H1 (cell line): ENCODE results near the gene CAMTA1. TPM values are rescaled to one million over a fixed set of nuclear protein-coding genes. Genes with fewer than 3 reads are reported as not detected.

ENCODE experiments used
- CTCF ChIA-PET: fragments of 300-600 bp; sonication (Branson Sonifier 250); formaldehyde crosslinking; loops from one replicate; lab custom pipeline; 2021; ENCODE audit not compliant: partially characterized antibody; lab: Charles Lee
- POLR2A ChIA-PET: fragments of 300-600 bp; sonication (Branson Sonifier 250); formaldehyde crosslinking; loops from one replicate; lab custom pipeline; 2021; ENCODE audit warnings: inconsistent platforms; ENCODE audit not compliant: partially characterized antibody; lab: Charles Lee
- DNase-seq, 2 experiments: peaks; one replicate each; pipeline versions ENCODE4 v3.0.0 to v3.0.0-alpha.2; 2010 to 2022; ENCODE audit warnings: low spot score in 2 of 2, low read depth in 1 of 2, mixed read lengths in 1 of 2
- FAIRE-seq: peaks from 2 replicates; lab custom pipeline; 2011; peaks lifted over from hg19 to GRCh38; lab: Jason Lieb, UNC
- H2AFZ ChIP-seq: 2 replicates; pipeline ENCODE4 v1.8.1; 2012; ENCODE audit warnings: low read length, inconsistent platforms
- H2AK5ac ChIP-seq: 2 replicates; pipeline ENCODE4 v1.6.1; 2013; ENCODE audit warnings: low read depth, low read length
- H2BK120ac ChIP-seq: replicated peaks from 2 replicates; pipeline ENCODE3; 2013; ENCODE audit warnings: low read depth, low read length, inconsistent platforms
- H2BK12ac ChIP-seq: 2 replicates; pipeline ENCODE4 v1.6.1; 2013; ENCODE audit warnings: low read depth, low read length
- H2BK15ac ChIP-seq: 2 replicates; pipeline ENCODE4 v1.6.1; 2013; ENCODE audit warnings: low read length
- H2BK20ac ChIP-seq: 2 replicates; pipeline ENCODE4 v1.6.1; 2013; ENCODE audit warnings: low read length
- H2BK5ac ChIP-seq: 2 replicates; pipeline ENCODE4 v1.6.1; 2013; ENCODE audit warnings: low read depth, low read length
- H3K14ac ChIP-seq: 2 replicates; pipeline ENCODE4 v1.6.1; 2013; ENCODE audit warnings: inconsistent platforms; ENCODE audit not compliant: insufficient read length
- H3K18ac ChIP-seq: 2 replicates; pipeline ENCODE4 v1.6.1; 2013; ENCODE audit warnings: low read length; ENCODE audit errors: extremely low read depth
- H3K23ac ChIP-seq: 2 replicates; pipeline ENCODE4 v1.6.1; 2013; ENCODE audit warnings: inconsistent platforms; ENCODE audit not compliant: insufficient read length
- H3K23me2 ChIP-seq: 2 replicates; pipeline ENCODE4 v1.6.1; 2013; ENCODE audit warnings: low read depth, low read length
- H3K27ac ChIP-seq: 2 replicates; pipeline ENCODE4 v1.6.1; 2011; ENCODE audit warnings: low read depth, low read length, inconsistent platforms
- H3K27me3 ChIP-seq, 4 experiments: replicated peaks in 1 of 4; 1 replicate in 1 of 4; 2 replicates in 3 of 4; pipeline versions ENCODE4 v1.6.1 to v1.8.1; 2011 to 2013; ENCODE audit warnings: low read length in 3 of 4, mild to moderate bottlenecking in 3 of 4, inconsistent platforms in 2 of 4, mixed read lengths in 2 of 4, moderate library complexity in 1 of 4; ENCODE audit not compliant: control insufficient read depth in 3 of 4, insufficient read depth in 3 of 4; ENCODE audit errors: extremely low read depth in 1 of 4
- H3K36me3 ChIP-seq, 4 experiments: 2 replicates each; pipeline versions ENCODE4 v1.6.1 to v1.8.1; 2011 to 2013; ENCODE audit warnings: mild to moderate bottlenecking in 4 of 4, low read length in 3 of 4, moderate library complexity in 2 of 4, control low read depth in 1 of 4, inconsistent platforms in 1 of 4; ENCODE audit not compliant: insufficient read depth in 4 of 4, control insufficient read depth in 2 of 4
- H3K4ac ChIP-seq: replicated peaks from 2 replicates; pipeline ENCODE3; 2013; ENCODE audit warnings: low read length, low read depth, mixed read lengths, inconsistent platforms; ENCODE audit not compliant: insufficient read length
- H3K4me1 ChIP-seq, 4 experiments: replicated peaks in 1 of 4; 1 replicate in 1 of 4; 2 replicates in 3 of 4; pipeline versions ENCODE4 v1.6.1 to v1.8.1; 2011 to 2013; ENCODE audit warnings: low read length in 3 of 4, inconsistent platforms in 2 of 4, mixed read lengths in 1 of 4; ENCODE audit not compliant: insufficient read depth in 4 of 4, control insufficient read depth in 3 of 4
- H3K4me2 ChIP-seq, 2 experiments: 2 replicates each; pipeline versions ENCODE4 v1.6.1 to v1.8.1; 2011 to 2013; ENCODE audit warnings: low read depth in 2 of 2, low read length in 2 of 2, control low read depth in 1 of 2, inconsistent platforms in 1 of 2, mild to moderate bottlenecking in 1 of 2; ENCODE audit not compliant: insufficient read depth in 1 of 2
- H3K4me3 ChIP-seq, 4 experiments: fragments of 200-600, 300-600 bp in 1 of 4; sonication (generic), shearing (Covaris generic), sonication (Bioruptor Twin) in 1 of 4; 2 replicates each; pipeline versions ENCODE4 v1.5.1 to v1.8.1; 2011 to 2016; ENCODE audit warnings: low read length in 4 of 4, low read depth in 3 of 4, control low read depth in 2 of 4, inconsistent platforms in 2 of 4, mild to moderate bottlenecking in 2 of 4, mixed read lengths in 1 of 4, moderate library complexity in 1 of 4; ENCODE audit not compliant: insufficient read depth in 2 of 4; ENCODE audit errors: extremely low read depth in 1 of 4
- H3K56ac ChIP-seq: replicated peaks from 2 replicates; pipeline ENCODE3; 2013; ENCODE audit warnings: low read depth, mild to moderate bottlenecking, mixed read lengths, low read length, inconsistent platforms; ENCODE audit not compliant: insufficient read length
- H3K79me1 ChIP-seq: 2 replicates; pipeline ENCODE4 v1.6.1; 2013; ENCODE audit warnings: low read depth, low read length, control low read depth
- H3K79me2 ChIP-seq, 2 experiments: 2 replicates each; pipeline versions ENCODE4 v1.6.1 to v1.8.1; 2012 to 2013; ENCODE audit warnings: low read length in 2 of 2, mild to moderate bottlenecking in 2 of 2, inconsistent platforms in 1 of 2; ENCODE audit not compliant: insufficient read depth in 2 of 2, control insufficient read depth in 1 of 2
- H3K9ac ChIP-seq, 4 experiments: replicated peaks in 1 of 4; 1 replicate in 1 of 4; 2 replicates in 3 of 4; pipeline versions ENCODE4 v1.6.1 to v1.8.1; 2011 to 2013; ENCODE audit warnings: low read depth in 3 of 4, low read length in 3 of 4, control low read depth in 2 of 4, mild to moderate bottlenecking in 2 of 4, moderate library complexity in 2 of 4, inconsistent platforms in 1 of 4; ENCODE audit errors: extremely low read depth in 1 of 4
- H3K9me3 ChIP-seq, 2 experiments: 2 replicates each; pipeline versions ENCODE4 v1.6.1 to v1.8.1; 2012 to 2013; ENCODE audit warnings: mild to moderate bottlenecking in 2 of 2, moderate library complexity in 2 of 2, control low read depth in 1 of 2, inconsistent platforms in 1 of 2, low read depth in 1 of 2, low read length in 1 of 2, mixed read lengths in 1 of 2; ENCODE audit not compliant: insufficient read depth in 2 of 2
- H4K20me1 ChIP-seq, 2 experiments: replicated peaks in 1 of 2; 2 replicates each; pipeline versions ENCODE3 to v1.8.1; 2011 to 2013; ENCODE audit warnings: inconsistent platforms in 2 of 2, low read length in 2 of 2, mild to moderate bottlenecking in 1 of 2; ENCODE audit not compliant: insufficient read depth in 2 of 2, control insufficient read depth in 1 of 2
- H4K5ac ChIP-seq: 2 replicates; pipeline ENCODE4 v1.6.1; 2013; ENCODE audit warnings: low read length, low read depth, mixed read lengths, inconsistent platforms; ENCODE audit not compliant: insufficient read length
- H4K8ac ChIP-seq: 2 replicates; pipeline ENCODE4 v1.8.0; 2013; ENCODE audit warnings: mild to moderate bottlenecking, moderate library complexity, low read length, inconsistent platforms; ENCODE audit not compliant: insufficient read depth; ENCODE audit errors: extremely low read depth
- H4K91ac ChIP-seq: replicated peaks from 2 replicates; pipeline ENCODE3; 2013; ENCODE audit warnings: low read length, mixed read lengths, inconsistent platforms; ENCODE audit not compliant: insufficient read length
- CTCF ChIP-seq, 3 experiments: IDR thresholded peaks; 1 replicate in 2 of 3; 2 replicates in 1 of 3; pipeline versions ENCODE4 v1.5.1 to v1.6.1; 2011; ENCODE audit warnings: low read length in 3 of 3, mild to moderate bottlenecking in 3 of 3, inconsistent platforms in 2 of 3, low read depth in 1 of 3, moderate library complexity in 1 of 3; ENCODE audit not compliant: insufficient read depth in 1 of 3; ENCODE audit errors: control extremely low read depth in 1 of 3
- NANOG ChIP-seq: IDR thresholded peaks from 2 replicates; pipeline ENCODE4 v1.6.1; 2011; ENCODE audit warnings: low read length, low read depth, mild to moderate bottlenecking, inconsistent platforms; ENCODE audit not compliant: insufficient read depth, poor library complexity, severe bottlenecking
- POLR2A ChIP-seq, 2 experiments: IDR thresholded peaks; 1 replicate in 1 of 2; 2 replicates in 1 of 2; pipeline ENCODE4 v1.6.1; 2011; ENCODE audit warnings: low read depth in 2 of 2, low read length in 2 of 2, mild to moderate bottlenecking in 2 of 2; ENCODE audit errors: control extremely low read depth in 1 of 2
- RFX5 ChIP-seq: IDR thresholded peaks from 2 replicates; pipeline ENCODE4 v1.6.1; 2011; ENCODE audit warnings: low read depth, low read length, improper control_type of control experiment, borderline replicate concordance
- USF2 ChIP-seq: IDR thresholded peaks from 2 replicates; pipeline ENCODE4 v1.6.1; 2011; ENCODE audit warnings: low read length, improper control_type of control experiment
- YY1 ChIP-seq: IDR thresholded peaks from 2 replicates; pipeline ENCODE4 v1.6.1; 2011; ENCODE audit warnings: low read depth, mild to moderate bottlenecking, low read length
- ZNF274 ChIP-seq: IDR thresholded peaks from 2 replicates; pipeline ENCODE4 v1.7.0; 2012; ENCODE audit warnings: low read length, borderline replicate concordance; ENCODE audit errors: extremely low read depth
- WGBS, 2 experiments: shearing (Covaris generic) in 1 of 2; methylation state at CpG; one replicate each; pipeline versions ENCODE4 v1.1.6 to v1.1.7; 2013 to 2015; ENCODE audit warnings: low lambda C conversion rate in 2 of 2, mixed read lengths in 2 of 2, inconsistent platforms in 1 of 2, low coverage in 1 of 2, missing lambda C conversion rate in 1 of 2; ENCODE audit not compliant: insufficient replicate concordance in 2 of 2, insufficient coverage in 1 of 2, insufficient read length in 1 of 2; ENCODE audit errors: extremely low coverage in 1 of 2, missing lambda C conversion rate in 1 of 2; 5-methylcytosine and 5-hydroxymethylcytosine counted together
- polyA plus RNA-seq, 7 experiments: library from polyadenylated mRNA; depleted of rRNA in 3 of 7; stranded (reverse) in 5 of 7; unstranded in 2 of 7; fragments of >200 nt in 5 of 7; fragments of 200-250 nt in 2 of 7; gene quantifications; 1 replicate in 5 of 7; 2 replicates in 1 of 7; 4 replicates in 1 of 7; pipeline versions ENCODE4 v1.2.1 to v1.2.3, GENCODE V29; 2011 to 2013; ENCODE audit warnings: missing spikeins in 2 of 7, mixed read lengths in 2 of 7
- total RNA-seq: library from RNA; stranded (reverse); fragmentation: NEBNext Ultra II Directional; extraction: Animal tissue kit (Norgen Biotek cat#: 25700); gene quantifications from 2 replicates; pipeline ENCODE4 v1.2.1, GENCODE V29; 2021

CAMTA1 gene
- total and polyA plus RNA-seq, 2 of the 8 experiments (the other 6 are each of a cell fraction or from before 2014, with no cell fraction given), result 65.0 to 119 TPM

GRCh38 chr1:6902153-6902552, 116.9 kb downstream of the CAMTA1 start:
- ChIA-PET CTCF (interaction anchor here (0.8 to 1.9 kb wide), 2 partner anchors 11 to 100 kb away, joined by 3 to 8 read pairs; no protein-coding TSS in a partner anchor), POLR2A (interaction anchor here (0.8 kb wide), 1 partner anchor 11 kb away, joined by 3 read pairs; no protein-coding TSS in a partner anchor)
- Histone ChIP-seq H2BK5ac (no peak overlapping the region), H3K56ac (no peak overlapping the region), H3K4me2 (no peak overlapping the region), H3K18ac (no peak overlapping the region), H4K5ac (no peak overlapping the region), H3K79me2 (no peaks in the 10 kb centered on the region), H3K14ac (no peak overlapping the region), H3K9me3 (no peaks in the 10 kb centered on the region), H3K4ac (no peak overlapping the region), H3K27ac (no peak overlapping the region), H3K79me1 (no peaks in the 10 kb centered on the region; the same call in 1 of the 2 replicates), H3K4me3 (no peak overlapping the region), H3K27me3 (no peaks in the 10 kb centered on the region), H4K20me1 (no peaks in the 10 kb centered on the region), H4K8ac (no peak overlapping the region), H2AK5ac (no peak overlapping the region), H3K4me1 (peaks cover 0 to 7% (median 6%) of the 10 kb centered on the region in 4 experiments; a peak in 5 of 7 replicates), H2BK15ac (no peak overlapping the region), H2BK120ac (no peak overlapping the region), H3K9ac (no peak overlapping the region), H2BK20ac (no peak overlapping the region), H3K23ac (no peak overlapping the region), H3K23me2 (no peaks in the 10 kb centered on the region), H3K36me3 (no peaks in the 10 kb centered on the region), H2BK12ac (no peak overlapping the region), H4K91ac (no peak overlapping the region), H2AFZ (no peak overlapping the region)
- no peak for FAIRE-seq
- DNase-seq, result no peak
- WGBS, 2 experiments, result 89% methylated on average over 2 of the region's 2 CpGs; no CpG with 5 or more reads in 1 of the 2 experiments
- TF ChIP-seq NANOG (no peak), YY1 (no peak), USF2 (no peak), CTCF (IDR thresholded peaks at IDR 0.05; ENCODE audit: control extremely low read depth in 1 of 3, insufficient read depth in 1 of 3, low read depth in 1 of 3, low read length in 3 of 3) (no peak), ZNF274 (no peak), POLR2A (IDR thresholded peaks at IDR 0.05; ENCODE audit: control extremely low read depth in 1 of 2, low read depth in 2 of 2, low read length in 2 of 2) (no peak), RFX5 (no peak)
